Measurements from ENCODE around the gene TRIM54.
"Not testable (repeated sequence)": the region's sequence is repeated elsewhere in the genome, so short reads cannot be mapped to it uniquely, and the experiment has no call there.

TRIM54 gene

GRCh38 chr2:27261241-27261925 is 20.8 kb upstream of the TRIM54 start:
- Histone ChIP-seq H3K9ac (ENCODE audit: low read length) (no peak overlapping the region), H3K27me3 (ENCODE audit: control insufficient read depth in 1 of 2, insufficient read depth in 2 of 2, low read length in 2 of 2) (peaks cover 51 to 75% of the 10 kb centered on the region in 2 donors), H3K27ac (ENCODE audit: low read depth, low read length) (no peak overlapping the region), H3K36me3 (ENCODE audit: insufficient read depth, low read length) (no peaks in the 10 kb centered on the region), H3K4me3 (ENCODE audit: low read depth in 1 of 2, low read length in 2 of 2) (no peak overlapping the region), H3K9me3 (ENCODE audit: low read length) (no peaks in the 10 kb centered on the region), H3K4me1 (ENCODE audit: insufficient read depth, low read length) (peaks cover 13% of the 10 kb centered on the region)

- Histone ChIP-seq H3K4me3 (ENCODE audit: low read depth in 1 of 2, low read length in 2 of 2) (no peak overlapping the region), H3K27ac (ENCODE audit: low read depth, low read length) (no peak overlapping the region), H3K4me1 (ENCODE audit: insufficient read depth, low read length) (peaks cover 13% of the 10 kb centered on the region), H3K36me3 (ENCODE audit: insufficient read depth, low read length) (no peaks in the 10 kb centered on the region), H3K9me3 (ENCODE audit: low read length) (no peaks in the 10 kb centered on the region), H3K27me3 (ENCODE audit: control insufficient read depth in 1 of 2, insufficient read depth in 2 of 2, low read length in 2 of 2) (peaks cover 51 to 76% of the 10 kb centered on the region in 2 donors), H3K9ac (ENCODE audit: low read length) (no peak overlapping the region)
Observed at GRCh38 chr2:27261926-27262298, 20.3 kb upstream of the TRIM54 start.

GRCh38 chr2:27262379-27263286 is 19.6 kb upstream of the TRIM54 start, which contains the start of gene SLC30A3:
Gene SLC30A3 (minus strand): TSS chr2:27263047. CDS start chr2:27262906, 141 bp downstream.
- no peaks in the 10 kb centered on the region for H3K9me3 ChIP-seq (ENCODE audit: low read length)
- H3K36me3 ChIP-seq (ENCODE audit: insufficient read depth, low read length): no peaks in the 10 kb centered on the region
- H3K27me3 ChIP-seq (ENCODE audit: control insufficient read depth in 1 of 2, insufficient read depth in 2 of 2, low read length in 2 of 2): peaks cover 51 to 82% of the 10 kb centered on the region in 2 donors

GRCh38 chr2:27263287-27264252 is 18.7 kb upstream of the TRIM54 start:
- Histone ChIP-seq H3K9ac (ENCODE audit: low read length) (no peak overlapping the region), H3K36me3 (ENCODE audit: insufficient read depth, low read length) (no peaks in the 10 kb centered on the region), H3K27me3 (ENCODE audit: control insufficient read depth in 1 of 2, insufficient read depth in 2 of 2, low read length in 2 of 2) (peaks cover 51 to 75% of the 10 kb centered on the region in 2 donors), H3K9me3 (ENCODE audit: low read length) (no peaks in the 10 kb centered on the region), H3K4me3 (ENCODE audit: low read depth in 1 of 2, low read length in 2 of 2) (peak overlapping the region in 1 of 2 donors; percentile 49), H3K4me1 (ENCODE audit: insufficient read depth, low read length) (peaks cover 13% of the 10 kb centered on the region), H3K27ac (ENCODE audit: low read depth, low read length) (no peak overlapping the region)

More at GRCh38 chr2:27262379-27263286, 19.6 kb upstream of the TRIM54 start, which contains the start of gene SLC30A3:
- Histone ChIP-seq H3K4me1 (ENCODE audit: insufficient read depth, low read length) (peaks cover 13% of the 10 kb centered on the region), H3K9ac (ENCODE audit: low read length) (no peak within 1 kb of the TSS), H3K4me3 (ENCODE audit: low read depth in 1 of 2, low read length in 2 of 2) (peak within 1 kb of the TSS; percentile 38 to 49), H3K27ac (ENCODE audit: low read depth, low read length) (no peak within 1 kb of the TSS)

- peak overlapping the region in 1 of 2 donors; percentile 35 for H3K4me3 ChIP-seq (ENCODE audit: low read depth in 1 of 2, low read length in 2 of 2)
- H3K9me3 ChIP-seq (ENCODE audit: low read length): no peaks in the 10 kb centered on the region
- H3K36me3 ChIP-seq (ENCODE audit: insufficient read depth, low read length): no peaks in the 10 kb centered on the region
- no peak overlapping the region for H3K9ac ChIP-seq (ENCODE audit: low read length)
- H3K4me1 ChIP-seq (ENCODE audit: insufficient read depth, low read length): peaks cover 13% of the 10 kb centered on the region
- peaks cover 51 to 72% of the 10 kb centered on the region in 2 donors for H3K27me3 ChIP-seq (ENCODE audit: control insufficient read depth in 1 of 2, insufficient read depth in 2 of 2, low read length in 2 of 2)
- H3K27ac ChIP-seq (ENCODE audit: low read depth, low read length): no peak overlapping the region
Observed at GRCh38 chr2:27264253-27264752, 17.9 kb upstream of the TRIM54 start.

- no peak overlapping the region for H3K9ac ChIP-seq (ENCODE audit: low read length)
- peak overlapping the region in 1 of 2 donors; percentile 35 for H3K4me3 ChIP-seq (ENCODE audit: low read depth in 1 of 2, low read length in 2 of 2)
- peaks cover 13% of the 10 kb centered on the region for H3K4me1 ChIP-seq (ENCODE audit: insufficient read depth, low read length)
- H3K36me3 ChIP-seq (ENCODE audit: insufficient read depth, low read length): no peaks in the 10 kb centered on the region
- no peak overlapping the region for H3K27ac ChIP-seq (ENCODE audit: low read depth, low read length)
- H3K9me3 ChIP-seq (ENCODE audit: low read length): no peaks in the 10 kb centered on the region
- peaks cover 51 to 67% of the 10 kb centered on the region in 2 donors for H3K27me3 ChIP-seq (ENCODE audit: control insufficient read depth in 1 of 2, insufficient read depth in 2 of 2, low read length in 2 of 2)
Observed at GRCh38 chr2:27264753-27265535, 17.3 kb upstream of the TRIM54 start.

- no peak overlapping the region for H3K9ac ChIP-seq (ENCODE audit: low read length)
- H3K27ac ChIP-seq (ENCODE audit: low read depth, low read length): no peak overlapping the region
- no peak overlapping the region for H3K4me3 ChIP-seq (ENCODE audit: low read depth in 1 of 2, low read length in 2 of 2)
- peaks cover 46 to 62% of the 10 kb centered on the region in 2 donors for H3K27me3 ChIP-seq (ENCODE audit: control insufficient read depth in 1 of 2, insufficient read depth in 2 of 2, low read length in 2 of 2)
- H3K9me3 ChIP-seq (ENCODE audit: low read length): no peaks in the 10 kb centered on the region
- peaks cover 13% of the 10 kb centered on the region for H3K4me1 ChIP-seq (ENCODE audit: insufficient read depth, low read length)
- no peaks in the 10 kb centered on the region for H3K36me3 ChIP-seq (ENCODE audit: insufficient read depth, low read length)
Observed at GRCh38 chr2:27265536-27265870, 16.7 kb upstream of the TRIM54 start.

GRCh38 chr2:27268296-27268695 is 13.9 kb upstream of the TRIM54 start:
- H3K9ac ChIP-seq (ENCODE audit: low read length); H3K4me3 ChIP-seq (ENCODE audit: low read depth in 1 of 2, low read length in 2 of 2); H3K27ac ChIP-seq (ENCODE audit: low read depth, low read length); H3K9me3 ChIP-seq (ENCODE audit: low read length); H3K36me3 ChIP-seq (ENCODE audit: insufficient read depth, low read length): not testable (repeated sequence)
- H3K4me1 ChIP-seq (ENCODE audit: insufficient read depth, low read length): peaks cover 11% of the 10 kb centered on the region
- peaks cover 29 to 34% of the 10 kb centered on the region in 2 donors for H3K27me3 ChIP-seq (ENCODE audit: control insufficient read depth in 1 of 2, insufficient read depth in 2 of 2, low read length in 2 of 2)

- Histone ChIP-seq H3K27ac (ENCODE audit: low read depth, low read length) (no peak overlapping the region), H3K27me3 (ENCODE audit: control insufficient read depth in 1 of 2, insufficient read depth in 2 of 2, low read length in 2 of 2) (peaks cover 11 to 15% of the 10 kb centered on the region in 2 donors), H3K4me3 (ENCODE audit: low read depth in 1 of 2, low read length in 2 of 2) (no peak overlapping the region)
Observed at GRCh38 chr2:27270131-27270530, 12.1 kb upstream of the TRIM54 start.

GRCh38 chr2:27270670-27271069 is 11.6 kb upstream of the TRIM54 start:
- Histone ChIP-seq H3K27me3 (ENCODE audit: control insufficient read depth in 1 of 2, insufficient read depth in 2 of 2, low read length in 2 of 2) (peaks cover 6 to 10% of the 10 kb centered on the region in 2 donors), H3K9me3 (ENCODE audit: low read length) (no peaks in the 10 kb centered on the region), H3K9ac (ENCODE audit: low read length) (no peak overlapping the region), H3K4me3 (ENCODE audit: low read depth in 1 of 2, low read length in 2 of 2) (no peak overlapping the region), H3K36me3 (ENCODE audit: insufficient read depth, low read length) (no peaks in the 10 kb centered on the region), H3K27ac (ENCODE audit: low read depth, low read length) (no peak overlapping the region), H3K4me1 (ENCODE audit: insufficient read depth, low read length) (no peaks in the 10 kb centered on the region)

More at GRCh38 chr2:27270131-27270530, 12.1 kb upstream of the TRIM54 start:
- Histone ChIP-seq H3K4me1 (ENCODE audit: insufficient read depth, low read length) (no peaks in the 10 kb centered on the region), H3K9me3 (ENCODE audit: low read length) (no peaks in the 10 kb centered on the region), H3K36me3 (ENCODE audit: insufficient read depth, low read length) (no peaks in the 10 kb centered on the region), H3K9ac (ENCODE audit: low read length) (no peak overlapping the region)

All from muscle layer of colon (tissue), 2 donors.